K562 (cell line): ENCODE results near the gene ERLIN1. TPM values are rescaled to one million over a fixed set of nuclear protein-coding genes. Genes with fewer than 3 reads are reported as not detected.

Experiments
- ADNP ChIP-seq: fragments of 200-800 bp; sonication (Bioruptor generic); IDR thresholded peaks from 2 replicates; pipeline ENCODE4 v1.6.1; 2016; ENCODE audit warnings: missing genetic modification characterization, missing compliant biosample characterization
- LARP7 ChIP-seq: fragments of 450-650 bp; IDR thresholded peaks from 2 replicates; pipeline ENCODE4 v1.6.1; 2016
- MIER1 ChIP-seq: fragments of 450-650 bp; IDR thresholded peaks from 2 replicates; pipeline ENCODE4 v1.6.1; 2016; ENCODE audit warnings: antibody characterized with exemption, mild to moderate bottlenecking, low read depth
- MTA1 ChIP-seq: fragments of 450-650 bp; IDR thresholded peaks from 2 replicates; pipeline ENCODE4 v1.6.1; 2017; ENCODE audit warnings: borderline replicate concordance
- NFE2 ChIP-seq: IDR thresholded peaks from 2 replicates; pipeline ENCODE4 v1.6.1; 2014; ENCODE audit warnings: antibody characterized with exemption, low read depth
- NR2F6 ChIP-seq: fragments of 450-650 bp; formaldehyde crosslinking; IDR thresholded peaks from 2 replicates; pipeline ENCODE4 v1.4.0; 2020; ENCODE audit warnings: mild to moderate bottlenecking
- PHB2 ChIP-seq: fragments of 450-650 bp; IDR thresholded peaks from 2 replicates; pipeline ENCODE4 v1.6.1; 2017; ENCODE audit warnings: low read depth
- POLR2H ChIP-seq: IDR thresholded peaks from 2 replicates; pipeline ENCODE4 v1.6.1; 2016; ENCODE audit warnings: missing genetic modification characterization, low read depth, mild to moderate bottlenecking, control low read depth, missing compliant biosample characterization, moderate library complexity
- PRPF4 ChIP-seq: fragments of 200-400 bp; formaldehyde crosslinking; IDR thresholded peaks from one replicate; pipeline ENCODE4 v1.6.1; 2017; ENCODE audit warnings: low read length, low read depth, mild to moderate bottlenecking; ENCODE audit not compliant: insufficient read depth, poor library complexity, severe bottlenecking
- RCOR1 ChIP-seq, 2 experiments: IDR thresholded peaks; 2 replicates each; pipeline ENCODE4 v1.6.1; 2012; ENCODE audit warnings: low read depth in 2 of 2, low read length in 2 of 2, borderline replicate concordance in 1 of 2, improper control_type of control experiment in 1 of 2
- SOX6 ChIP-seq: fragments of 450-650 bp; IDR thresholded peaks from 2 replicates; pipeline ENCODE4 v1.6.1; 2014; ENCODE audit warnings: mild to moderate bottlenecking
- ZBTB34 ChIP-seq: fragments of 250-450 bp; sonication (Bioruptor Pico); IDR thresholded peaks from 2 replicates; pipeline ENCODE4 v1.8.0; 2021; ENCODE audit warnings: mild to moderate bottlenecking, moderate library complexity
- ZHX1 ChIP-seq: fragments of 150-350 bp; conservative IDR thresholded peaks from 2 replicates; pipeline ENCODE4 v1.6.1; 2014; ENCODE audit warnings: low read length
- ZNF280B ChIP-seq: fragments of 250-450 bp; sonication (Bioruptor Pico); IDR thresholded peaks from 2 replicates; pipeline ENCODE4 v1.5.1; 2021; ENCODE audit warnings: mild to moderate bottlenecking
- polyA plus RNA-seq, 8 experiments: library from polyadenylated mRNA; depleted of rRNA in 4 of 8; stranded (reverse) in 5 of 8; unstranded in 3 of 8; fragments of >200 nt; fragmentation: Nextera tagmentation in 2 of 8; fragmentation: Illumina TruSeq in 1 of 8; extraction: Ambion mirVana in 2 of 8; extraction: Trizol in 1 of 8; gene quantifications; 2 replicates each; pipeline versions ENCODE4 v1.2.1 to v1.2.3, GENCODE V29; 2011 to 2014; ENCODE audit warnings: inconsistent platforms in 1 of 8, missing spikeins in 1 of 8
- total RNA-seq, 7 experiments: library from RNA; depleted of rRNA in 6 of 7; stranded (reverse); fragments of >200 nt in 6 of 7; fragmentation: Illumina TruSeq in 2 of 7; extraction: Trizol in 2 of 7; gene quantifications; 2 replicates each; pipeline versions ENCODE4 v1.2.1 to v1.2.3, GENCODE V29; 2011 to 2021; ENCODE audit warnings: low replicate concordance in 1 of 7

The ERLIN1 gene
- total and polyA plus RNA-seq, 9 of the 15 experiments (the other 6 are each of a cell fraction or from before 2014, with no cell fraction given) = 9.8 to 26.8 (median 15.5) TPM

GRCh38 chr10:100204370-100204769, 18.5 kb upstream of the ERLIN1 start (continued):
- TF ChIP-seq ZNF280B (CRISPR knock-in tag) = no peak
- TF ChIP-seq SOX6 = no peak
- TF ChIP-seq PHB2 = no peak
- TF ChIP-seq ZHX1 = no peak
- TF ChIP-seq LARP7 = no peak
- TF ChIP-seq ADNP (tag) = no peak
- TF ChIP-seq ZBTB34 (CRISPR knock-in tag) = no peak
- no peak for TF ChIP-seq NR2F6 (CRISPR knock-in tag)
- no peak for TF ChIP-seq NFE2
- TF ChIP-seq POLR2H = no peak
- no peak for TF ChIP-seq MTA1
- TF ChIP-seq RCOR1 (IDR thresholded peaks at IDR 0.05; ENCODE audit: borderline replicate concordance in 1 of 2, low read depth in 2 of 2, low read length in 2 of 2) = no peak
- no peak for TF ChIP-seq PRPF4
- no peak for TF ChIP-seq MIER1
